Jurkat, Clone E6-1 (cell line): ENCODE measurements around the gene DYNC1H1.
A peak's percentile ranks its signal among the peaks of the same experiment; 100 is the strongest.

Source experiments
- DNase-seq: peaks from one replicate; pipeline ENCODE4 v3.0.0-alpha.2; 2011; ENCODE audit warnings: low read depth, low spot score
- H3K4me3 ChIP-seq: 2 replicates; pipeline ENCODE4 v1.5.1; 2011; ENCODE audit warnings: mild to moderate bottlenecking, low read length, control low read depth, moderate library complexity

Gene DYNC1H1

DNA sequence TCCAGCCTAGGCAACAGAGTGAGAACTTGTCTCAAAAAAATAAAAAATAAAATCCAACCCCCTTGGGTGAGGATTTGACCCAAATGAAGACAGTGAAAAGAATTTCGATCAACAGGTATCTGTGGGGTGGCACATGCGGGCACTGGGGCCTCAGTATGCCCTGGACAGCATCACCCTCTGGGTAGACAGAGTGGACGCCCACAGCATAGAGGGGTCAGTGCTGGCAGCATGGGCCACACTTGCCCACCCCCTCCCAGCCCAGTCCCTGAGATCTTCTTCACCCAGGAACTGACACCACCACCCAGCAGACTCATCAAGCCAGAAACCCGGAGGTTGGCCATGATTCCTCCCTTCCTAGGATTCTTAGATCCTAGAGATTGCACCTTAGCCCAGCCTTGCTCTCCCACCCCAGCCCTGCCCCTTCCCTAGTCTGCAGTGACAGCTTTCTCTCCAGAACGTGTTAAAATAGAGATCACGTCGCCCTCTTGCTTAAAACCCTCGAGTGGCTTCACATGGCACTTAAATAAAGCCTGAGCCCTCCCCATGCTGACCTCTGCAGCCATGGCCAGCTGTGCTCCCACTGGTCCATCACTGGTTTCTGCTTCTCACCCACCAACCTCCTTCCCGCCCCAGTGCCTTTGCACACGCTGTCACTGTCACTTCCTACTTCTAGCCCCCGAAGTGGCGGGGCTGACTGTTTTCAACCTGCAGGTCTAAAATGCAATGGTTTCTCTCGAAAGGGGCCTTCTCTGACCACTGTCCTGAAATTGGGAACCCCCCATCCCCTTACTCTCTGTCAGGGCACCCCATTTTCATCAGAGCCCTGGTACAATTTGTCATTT lies 26.2 kb upstream of the DYNC1H1 start:
- DNase-seq, result no peak
- H3K4me3 ChIP-seq, result no peak overlapping the region

- H3K4me3 ChIP-seq, result no peak overlapping the region
- no peak for DNase-seq
Measured at GRCh38 chr14:101939646-101940170, 24.7 kb upstream of the DYNC1H1 start.

GRCh38 chr14:101944451-101944850 lies 19.9 kb upstream of the DYNC1H1 start:
- no peak overlapping the region for H3K4me3 ChIP-seq
- DNase-seq, result no peak

DNA sequence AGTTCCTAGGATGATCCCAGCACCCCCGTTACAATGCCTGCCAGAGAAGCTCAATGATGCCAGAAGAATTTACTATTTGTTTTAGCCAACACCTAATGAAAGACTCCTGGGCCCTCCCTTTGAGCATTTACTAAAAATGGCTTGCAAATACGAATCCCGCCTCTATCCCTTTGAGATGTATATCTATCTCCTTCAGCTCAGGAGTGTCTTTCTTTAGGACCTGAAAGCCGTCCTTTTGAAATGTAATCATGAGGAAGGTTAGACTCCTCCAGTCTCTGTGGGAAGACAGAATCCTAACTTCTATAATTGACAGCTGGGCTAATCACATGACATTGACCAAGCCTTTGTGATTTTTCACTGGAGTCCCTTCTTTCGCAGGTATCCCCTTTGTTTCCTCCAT lies 19.2 kb upstream of the DYNC1H1 start:
- no peak overlapping the region for H3K4me3 ChIP-seq
- no peak for DNase-seq

DNA sequence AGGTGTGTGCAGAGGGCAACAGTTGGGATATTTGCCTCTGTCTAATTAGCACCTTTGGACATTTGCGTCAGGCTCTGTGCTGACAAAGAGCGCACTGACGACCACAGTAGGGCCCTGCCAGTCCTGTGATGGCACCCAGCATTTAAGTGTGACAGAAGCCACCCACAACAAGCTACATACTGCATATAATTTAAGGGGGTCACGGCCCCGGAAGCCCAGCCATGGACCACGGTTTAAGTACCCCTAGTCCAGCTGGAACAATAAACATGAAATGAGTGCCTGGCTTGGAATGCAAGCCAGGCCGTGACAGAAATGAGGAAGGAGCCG lies 16.8 kb upstream of the DYNC1H1 start:
- DNase-seq, result no peak
- peak overlapping the region; percentile 96 for H3K4me3 ChIP-seq

DNA sequence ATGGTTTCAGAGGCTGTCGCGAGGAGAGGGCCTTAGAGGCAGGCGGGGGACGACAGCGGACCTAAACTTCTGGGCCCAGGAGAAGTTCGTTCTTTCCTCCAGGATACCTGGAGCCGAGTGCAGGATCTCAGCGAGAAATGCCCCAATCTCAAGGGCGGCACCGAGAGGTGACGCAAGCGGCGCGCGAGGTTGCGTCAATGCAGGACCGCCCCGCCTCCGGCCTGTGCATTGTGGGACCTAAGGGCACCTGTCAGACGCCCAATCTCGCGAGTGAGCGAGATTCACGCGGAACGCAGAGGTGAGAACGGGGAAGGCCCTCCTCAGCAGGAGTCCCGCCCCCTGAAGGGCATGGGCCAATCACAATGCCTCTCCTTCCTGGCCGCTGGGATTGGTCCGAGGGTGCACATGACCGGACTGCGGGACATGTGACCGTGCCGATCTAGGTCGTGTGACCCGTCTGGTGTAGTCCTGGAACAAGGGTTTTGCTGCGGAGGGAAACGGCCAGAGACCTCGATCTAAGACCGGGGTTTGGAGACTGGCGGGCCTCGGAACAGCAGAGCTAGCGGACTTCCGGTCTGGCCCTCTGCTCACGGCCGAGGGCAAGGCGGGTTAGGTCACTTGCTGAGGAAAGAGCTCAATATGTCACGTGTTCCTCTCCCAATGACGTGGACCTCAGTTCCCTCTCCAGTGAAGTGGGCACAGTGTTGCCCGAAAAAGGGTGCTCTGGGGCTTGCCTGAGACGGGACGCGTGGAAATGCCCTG lies 16.3 kb upstream of the DYNC1H1 start:
- H3K4me3 ChIP-seq, result peak overlapping the region; percentile 96
- DNase-seq, result peak; percentile 100

DNA sequence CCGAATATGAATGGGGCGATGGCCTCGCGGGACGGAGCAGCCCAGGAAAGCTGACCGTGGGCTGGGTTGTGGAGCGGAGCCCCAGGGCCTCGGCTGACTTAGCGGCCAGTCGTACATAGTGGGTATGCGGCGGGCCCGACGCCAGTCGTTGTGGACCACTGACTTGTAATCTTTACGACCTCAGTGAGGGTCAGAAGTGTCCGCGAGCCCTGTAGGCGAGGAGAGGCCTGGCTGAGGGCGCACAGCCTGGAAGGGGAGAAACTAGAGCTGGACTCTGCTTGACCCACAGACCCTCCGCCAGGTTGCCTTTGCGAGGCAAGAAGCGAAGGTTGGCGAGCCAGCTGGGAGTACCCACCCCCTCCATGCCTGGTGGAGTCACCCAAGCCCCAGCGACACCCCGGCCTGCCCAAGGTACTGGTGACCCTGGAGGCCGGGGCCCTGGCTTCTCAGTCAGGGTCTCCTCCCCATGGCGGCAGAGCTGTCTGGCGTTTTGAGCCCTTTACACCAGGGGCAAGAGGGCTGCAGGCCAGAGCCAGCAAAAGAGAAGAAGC lies 15.6 kb upstream of the DYNC1H1 start:
- peak overlapping the region; percentile 96 for H3K4me3 ChIP-seq
- DNase-seq, result no peak

DNA sequence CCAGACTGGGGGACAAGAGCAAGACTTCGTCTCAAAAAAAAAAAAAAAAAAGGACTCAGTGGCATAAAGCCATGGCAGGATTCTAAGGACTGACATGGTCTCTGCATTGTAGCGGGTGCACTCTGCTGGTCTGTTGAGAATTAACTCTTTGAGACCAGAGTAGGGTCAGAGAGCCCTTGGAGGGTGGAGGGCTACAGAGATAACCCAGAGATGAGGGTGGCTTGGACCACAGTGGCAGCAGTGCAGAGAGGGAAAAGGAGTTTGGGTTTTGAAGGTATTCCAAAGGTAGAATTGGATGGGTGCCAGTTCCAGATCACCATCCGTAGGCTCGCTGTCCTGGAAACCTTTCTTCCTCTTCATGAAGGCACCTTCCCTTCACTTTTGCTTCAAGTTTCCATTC lies 14.3 kb upstream of the DYNC1H1 start:
- no peak overlapping the region for H3K4me3 ChIP-seq
- no peak for DNase-seq

DNA sequence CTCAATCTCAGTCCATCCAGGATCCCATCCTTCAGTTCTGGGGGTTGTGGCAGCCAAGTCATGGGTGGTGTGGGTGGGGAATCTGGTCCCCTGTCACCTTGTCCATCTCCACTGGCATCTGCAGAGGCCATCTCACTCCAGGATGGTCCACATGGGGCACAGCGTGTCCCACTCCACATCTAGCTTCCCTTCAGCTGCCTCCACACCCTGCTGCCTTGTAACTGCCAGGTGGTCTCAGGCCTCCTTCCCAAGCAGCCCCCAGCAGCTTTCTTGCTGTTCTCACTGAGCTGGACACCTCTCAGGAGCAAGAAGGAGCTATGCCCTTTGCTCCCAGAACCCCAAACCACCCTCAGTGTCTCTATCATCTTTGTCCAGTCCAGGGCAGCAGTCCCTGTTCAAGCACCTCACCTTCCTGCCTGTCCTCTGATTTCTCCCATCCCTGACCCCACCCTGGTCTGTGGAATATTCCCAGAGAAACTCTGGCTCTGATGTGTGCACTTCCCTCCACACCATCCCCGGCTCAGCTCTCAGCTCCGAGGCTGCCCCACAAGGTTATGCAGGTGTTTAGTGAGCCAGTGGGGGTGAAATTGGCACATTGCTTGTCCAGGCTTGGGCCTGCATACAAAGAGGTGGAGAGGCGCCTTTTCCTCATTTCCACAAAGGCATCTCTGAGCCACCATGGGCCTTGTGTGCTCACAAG lies 13.7 kb upstream of the DYNC1H1 start:
- no peak overlapping the region for H3K4me3 ChIP-seq
- DNase-seq, result no peak

DNA sequence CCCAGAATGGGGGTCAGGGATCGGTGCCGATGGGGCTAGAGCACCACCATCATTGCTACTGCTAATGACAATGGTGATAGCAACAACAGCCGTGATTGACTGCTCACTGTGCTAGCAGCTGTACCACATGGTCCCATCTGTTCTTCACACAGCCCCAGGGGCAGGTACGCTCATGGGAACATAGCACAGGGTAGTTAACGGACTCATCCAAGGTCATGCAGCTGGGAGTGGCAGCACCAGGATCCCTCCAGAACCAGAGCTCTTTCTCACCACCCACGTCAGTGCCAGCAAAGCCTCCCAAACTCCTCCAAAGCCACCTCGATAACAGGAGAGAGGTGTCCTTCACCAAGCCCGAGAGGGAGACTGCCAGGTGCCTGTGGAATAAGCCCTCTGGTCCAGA lies 11.2 kb upstream of the DYNC1H1 start:
- H3K4me3 ChIP-seq, result no peak overlapping the region
- no peak for DNase-seq

DNA sequence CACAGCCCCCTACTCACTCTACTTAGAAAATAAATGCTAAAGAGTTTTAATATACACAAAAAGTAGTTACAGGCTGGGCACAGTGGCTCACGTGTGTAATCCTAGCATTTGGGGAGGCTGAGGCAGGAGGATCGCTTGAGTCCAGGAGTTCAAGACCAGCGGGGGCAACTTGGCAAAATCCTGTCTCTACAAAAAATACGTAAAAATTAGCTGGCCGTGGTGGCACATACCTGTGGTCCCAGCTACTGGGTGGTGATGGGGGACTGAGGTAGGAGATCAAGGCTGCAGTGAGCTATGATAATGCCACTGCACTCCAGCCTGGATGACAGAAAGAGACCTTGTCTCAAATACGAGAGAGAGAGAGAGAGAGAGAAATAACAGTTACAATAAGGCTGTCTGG lies 9.9 kb upstream of the DYNC1H1 start:
- DNase-seq, result no peak
- no peak overlapping the region for H3K4me3 ChIP-seq

- no peak for DNase-seq
- no peak overlapping the region for H3K4me3 ChIP-seq
Measured at GRCh38 chr14:101955695-101956161, 8.6 kb upstream of the DYNC1H1 start.

DNA sequence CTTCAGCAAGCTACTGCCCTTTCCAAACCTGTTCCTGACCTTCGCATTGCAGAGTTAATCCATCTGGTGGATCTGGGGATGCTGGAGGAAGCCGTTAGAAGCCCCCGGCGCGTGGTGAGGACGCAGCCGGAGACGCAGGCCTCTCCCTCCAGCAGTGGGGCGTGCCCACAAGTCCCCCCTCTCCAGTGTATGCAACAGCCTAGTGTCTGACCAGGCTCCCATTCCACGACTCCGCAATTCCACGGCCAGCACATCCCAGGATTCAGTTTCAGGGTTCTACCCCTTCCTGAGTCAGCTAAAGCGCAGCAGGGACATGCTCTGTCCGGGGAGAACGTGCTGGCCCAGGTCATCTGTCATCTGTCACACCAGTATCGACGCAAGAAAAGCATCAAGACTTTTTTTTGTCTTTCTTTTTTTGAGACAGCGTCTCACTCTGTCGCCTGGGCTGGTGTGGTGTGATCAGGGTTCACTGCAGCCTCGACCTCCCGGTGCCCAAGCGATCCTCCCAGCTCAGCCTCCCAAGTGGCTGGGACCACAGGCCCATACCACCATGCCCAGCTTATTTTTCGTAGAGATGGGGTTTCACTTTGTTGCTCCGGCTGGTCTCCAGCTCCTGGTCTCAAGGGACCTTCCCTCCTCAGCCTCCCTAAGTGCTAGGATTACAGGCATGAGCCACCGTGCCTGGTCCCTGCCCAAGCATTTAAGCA lies 8.0 kb upstream of the DYNC1H1 start:
- DNase-seq, result no peak
- no peak overlapping the region for H3K4me3 ChIP-seq

GRCh38 chr14:101957406-101958234 lies 6.8 kb upstream of the DYNC1H1 start:
- no peak overlapping the region for H3K4me3 ChIP-seq
- DNase-seq, result no peak

DNA sequence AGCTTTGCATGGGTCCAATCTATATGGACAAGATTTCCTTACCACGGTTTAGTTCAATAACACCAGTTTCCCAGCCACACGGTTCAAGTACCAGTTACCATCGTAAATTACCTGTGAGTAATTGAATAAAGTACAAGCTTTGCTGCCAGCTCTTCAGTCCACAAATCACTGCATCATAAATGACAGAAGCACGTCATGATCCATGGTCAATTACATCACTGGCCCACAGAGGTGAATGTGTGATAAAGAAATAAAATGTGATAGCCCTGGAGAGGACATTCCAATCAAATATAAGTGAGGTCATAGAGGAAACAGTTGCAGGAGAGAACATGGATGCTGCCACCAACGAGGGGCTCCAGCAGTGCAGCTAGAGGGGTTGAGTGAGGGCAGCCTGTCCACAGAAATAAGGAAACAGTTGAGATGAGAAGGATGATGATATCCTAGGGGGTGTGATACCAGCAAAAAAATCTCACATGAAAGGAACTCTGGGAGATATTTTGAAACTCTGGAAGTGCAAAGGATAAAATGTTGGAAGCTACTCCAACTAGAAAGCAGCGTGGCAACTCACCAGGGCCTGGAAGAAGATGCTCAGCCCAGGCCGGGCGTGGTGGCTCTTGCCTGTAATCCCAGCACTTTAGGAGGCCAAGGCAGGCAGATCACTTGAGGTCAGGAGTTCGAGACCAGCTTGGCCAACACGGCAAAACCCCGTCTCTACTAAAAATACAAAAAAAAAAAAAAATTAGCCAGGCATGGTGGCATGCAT lies 5.8 kb upstream of the DYNC1H1 start:
- no peak overlapping the region for H3K4me3 ChIP-seq
- DNase-seq, result no peak

DNA sequence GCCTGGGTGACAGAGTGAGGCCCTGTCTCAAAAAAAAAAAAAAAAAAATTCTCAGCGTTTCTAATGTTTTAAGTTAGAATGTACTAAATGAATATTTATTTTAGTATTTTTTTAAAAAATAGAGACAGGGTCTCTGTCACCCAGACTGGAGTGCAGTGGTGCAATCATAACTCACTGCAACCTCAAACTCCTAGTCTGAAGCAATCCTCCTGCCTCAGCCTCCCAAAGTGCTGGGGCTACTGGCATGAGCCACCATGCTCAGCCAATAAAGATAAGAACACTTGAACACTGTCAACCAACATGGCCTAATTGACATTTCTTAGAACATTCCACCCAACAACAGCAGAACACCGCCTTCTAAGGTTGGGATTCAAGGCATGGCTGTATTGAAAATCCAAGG lies 5.1 kb upstream of the DYNC1H1 start:
- DNase-seq, result no peak
- no peak overlapping the region for H3K4me3 ChIP-seq

GRCh38 chr14:101960225-101960624 lies 4.1 kb upstream of the DYNC1H1 start:
- H3K4me3 ChIP-seq, result no peak overlapping the region
- no peak for DNase-seq
